Panc1 (cell line): ENCODE measurements around the gene ICOSLG. TPM values are rescaled to one million over a fixed set of nuclear protein-coding genes. Genes with fewer than 3 reads are reported as not detected.
A peak's percentile ranks its signal among the peaks of the same experiment; 100 is the strongest.
"Not testable (repeated sequence)": the region's sequence is repeated elsewhere in the genome, so short reads cannot be mapped to it uniquely, and the experiment has no call there.

Source experiments
- ATAC-seq: fragments of 200-7000 bp; cut with Tn5 transposase; 2 replicates; pipeline ENCODE4 v1.9.1; 2020; ENCODE audit warnings: mild to moderate bottlenecking, moderate library complexity
- BruUV-seq: library from RNA; stranded (reverse); fragments of 400-500 nt; replicated peaks from 2 replicates; lab custom pipeline; 2021; lab: Mats Ljungman, UMichigan
- CTCF ChIA-PET: fragments of 300-600 bp; sonication (Branson Sonifier 250); formaldehyde crosslinking; loops from one replicate; lab custom pipeline; 2022; ENCODE audit warnings: antibody characterized with exemption; lab: Charles Lee
- POLR2A ChIA-PET: fragments of 300-600 bp; sonication (Branson Sonifier 250); formaldehyde crosslinking; loops from one replicate; lab custom pipeline; 2022; ENCODE audit warnings: antibody characterized with exemption; lab: Charles Lee
- DNase-seq: peaks from one replicate; pipeline ENCODE4 v3.0.0-alpha.2; 2010; ENCODE audit warnings: low read depth, low spot score
- H3K27ac ChIP-seq: 2 replicates; pipeline ENCODE4 v1.5.1; 2011; ENCODE audit warnings: mild to moderate bottlenecking, low read length, inconsistent platforms
- H3K27me3 ChIP-seq: fragments of 200-500 bp; sonication (Bioruptor generic); 2 replicates; pipeline ENCODE4 v1.6.0; 2014; ENCODE audit warnings: low read length, inconsistent platforms; ENCODE audit not compliant: control insufficient read depth, insufficient read depth
- H3K36me3 ChIP-seq: fragments of 200-500 bp; sonication (Bioruptor generic); 2 replicates; pipeline ENCODE4 v1.5.1; 2014; ENCODE audit warnings: inconsistent platforms, mild to moderate bottlenecking, low read length, moderate library complexity; ENCODE audit not compliant: control insufficient read depth, insufficient read depth
- H3K4me1 ChIP-seq: 2 replicates; pipeline ENCODE4 v1.5.1; 2011; ENCODE audit warnings: inconsistent platforms, mild to moderate bottlenecking, low read length, moderate library complexity; ENCODE audit not compliant: control insufficient read depth, insufficient read depth
- H3K4me3 ChIP-seq, 2 experiments: 2 replicates each; pipeline ENCODE4 v1.5.1; 2011 to 2012; ENCODE audit warnings: low read depth in 2 of 2, low read length in 2 of 2, mild to moderate bottlenecking in 2 of 2, inconsistent platforms in 1 of 2, moderate library complexity in 1 of 2
- H3K9me3 ChIP-seq: fragments of 200-500 bp; sonication (Bioruptor generic); 2 replicates; pipeline ENCODE4 v1.5.1; 2014; ENCODE audit warnings: low read depth, mild to moderate bottlenecking, inconsistent platforms, low read length, moderate library complexity; ENCODE audit not compliant: control insufficient read depth, insufficient read depth
- in situ Hi-C: cut with HindIII; loops from 2 replicates; pipeline ENCODE4 v1.10.0; 2016; ENCODE audit warnings: low sequenced_read_pairs, low pct_unique_long_range_greater_than_20kb
- intact Hi-C: fragments of 100-400 bp; cut with micrococcal nuclease; formaldehyde crosslinking; loops from one replicate; pipeline ENCODE4 v1.10.0; 2022; ENCODE audit not compliant: unreplicated experiment
- total RNA-seq: library from RNA; stranded (reverse); gene quantifications from one replicate; pipeline ENCODE4 v1.2.1, GENCODE V29; 2021; ENCODE audit not compliant: unreplicated experiment

ICOSLG gene
- total RNA-seq, 1 experiment from 2014 or later = 5.5 TPM

DNA sequence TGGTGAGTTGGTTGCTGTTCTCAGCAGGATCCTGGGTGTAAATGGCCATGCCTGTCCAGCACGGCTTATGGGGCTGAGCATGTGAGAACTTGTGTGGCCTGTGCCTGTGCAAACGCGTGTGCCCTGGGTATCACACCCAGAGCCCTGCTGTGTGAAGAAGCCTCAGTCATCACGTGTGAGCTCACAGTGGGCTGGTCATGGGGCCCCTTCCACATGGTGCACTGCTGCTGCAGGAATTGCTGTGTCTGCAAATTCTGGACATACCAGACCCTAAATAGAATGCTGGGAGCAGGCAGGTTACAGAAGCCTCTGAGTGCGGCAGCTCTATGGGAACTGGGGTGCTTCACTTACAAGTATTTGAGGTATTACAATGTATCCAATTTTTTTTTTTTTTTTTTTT is 17.4 kb downstream of the ICOSLG start:
- CTCF ChIA-PET, H3K9me3 ChIP-seq, H3K4me1 ChIP-seq, H3K27ac ChIP-seq, H3K27me3 ChIP-seq, intact Hi-C loops, BruUV-seq, ATAC-seq, DNase-seq, in situ Hi-C loops, H3K36me3 ChIP-seq, POLR2A ChIA-PET, H3K4me3 ChIP-seq: not testable (repeated sequence)

DNA sequence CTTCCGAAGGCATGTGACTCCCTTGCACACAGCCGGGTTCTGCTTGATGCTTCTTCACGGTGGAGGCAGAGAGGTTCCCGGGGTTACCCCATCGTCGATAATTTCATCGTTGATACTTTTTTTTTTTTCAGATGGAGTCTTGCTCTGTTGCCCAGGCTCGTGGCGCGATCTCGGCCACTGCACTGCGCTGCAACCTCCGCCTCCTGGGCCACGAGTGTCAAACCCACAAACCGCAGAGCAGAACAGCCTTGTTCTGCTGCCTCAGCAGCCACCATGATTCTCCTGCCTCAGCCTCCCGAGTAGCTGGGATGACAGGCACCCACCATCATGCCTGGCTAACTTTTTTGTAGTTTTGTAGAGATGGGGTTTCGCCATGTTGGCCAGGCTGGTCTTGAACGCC is 20.1 kb downstream of the ICOSLG start:
- H3K9me3 ChIP-seq, H3K4me1 ChIP-seq, intact Hi-C loops, in situ Hi-C loops, POLR2A ChIA-PET, BruUV-seq, ATAC-seq, DNase-seq, H3K36me3 ChIP-seq, H3K4me3 ChIP-seq, H3K27me3 ChIP-seq, H3K27ac ChIP-seq, CTCF ChIA-PET: not testable (repeated sequence)

- POLR2A ChIA-PET, intact Hi-C loops: not testable (repeated sequence)
These were observed 22.3 kb downstream of the ICOSLG start for GRCh38 chr21:44218461-44218860.

DNA sequence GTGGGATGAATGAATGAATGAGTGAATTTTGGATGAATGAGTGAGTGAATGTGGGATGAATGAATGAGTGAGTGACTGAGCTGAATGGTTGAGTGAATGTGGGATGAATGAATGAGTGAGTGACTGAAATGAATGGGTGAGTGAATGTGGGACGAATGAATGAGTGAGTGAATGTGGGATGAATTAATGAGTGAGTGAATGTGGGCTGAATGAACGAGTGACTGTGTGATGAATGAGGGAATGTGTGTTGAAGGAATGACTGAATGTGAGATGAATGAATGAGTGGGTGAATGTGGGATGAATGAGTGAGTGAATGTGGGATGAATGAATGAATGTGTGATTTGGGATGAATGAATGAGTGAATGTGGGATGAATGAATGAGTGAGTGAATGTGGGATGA is 28.8 kb downstream of the ICOSLG start:
- CTCF ChIA-PET, in situ Hi-C loops, intact Hi-C loops, POLR2A ChIA-PET, ATAC-seq, H3K4me1 ChIP-seq, H3K27me3 ChIP-seq, H3K36me3 ChIP-seq, DNase-seq, H3K27ac ChIP-seq, H3K4me3 ChIP-seq, H3K9me3 ChIP-seq, BruUV-seq: not testable (repeated sequence)

More at GRCh38 chr21:44218461-44218860, 22.3 kb downstream of the ICOSLG start:
- ATAC-seq, DNase-seq, BruUV-seq, H3K36me3 ChIP-seq, H3K4me3 ChIP-seq, H3K27me3 ChIP-seq, H3K4me1 ChIP-seq, H3K9me3 ChIP-seq, in situ Hi-C loops, H3K27ac ChIP-seq, CTCF ChIA-PET: not testable (repeated sequence)

DNA sequence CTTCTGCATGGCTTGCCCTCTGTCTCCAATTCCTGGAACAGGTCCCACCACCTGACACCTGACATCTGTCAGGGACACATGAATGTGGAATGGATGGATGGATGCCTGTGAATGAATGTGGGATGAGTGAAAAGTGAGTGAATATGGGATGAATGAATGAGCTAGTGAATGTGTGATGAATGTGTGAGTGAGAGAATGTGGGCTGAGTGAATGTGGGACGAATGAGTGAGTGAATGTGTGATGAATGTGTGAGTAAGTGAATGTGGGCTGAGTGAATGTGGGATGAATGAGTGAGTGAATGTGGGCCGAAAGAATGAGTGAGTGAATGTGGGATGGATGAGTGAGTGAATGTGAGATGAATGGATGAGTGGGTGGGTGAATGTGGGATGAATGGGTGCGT is 29.2 kb downstream of the ICOSLG start:
- H3K27me3 ChIP-seq, in situ Hi-C loops, H3K4me1 ChIP-seq, H3K9me3 ChIP-seq, H3K4me3 ChIP-seq, ATAC-seq, H3K27ac ChIP-seq, DNase-seq, intact Hi-C loops, H3K36me3 ChIP-seq, POLR2A ChIA-PET, CTCF ChIA-PET, BruUV-seq: not testable (repeated sequence)

GRCh38 chr21:44207860-44208646 is 32.7 kb downstream of the ICOSLG start:
- DNase-seq, H3K27ac ChIP-seq, H3K4me3 ChIP-seq, CTCF ChIA-PET, H3K4me1 ChIP-seq, H3K9me3 ChIP-seq, intact Hi-C loops, H3K36me3 ChIP-seq, H3K27me3 ChIP-seq, BruUV-seq, POLR2A ChIA-PET, in situ Hi-C loops: not testable (repeated sequence)
- ATAC-seq = peak; percentile 77

GRCh38 chr21:44206698-44207676 is 33.8 kb downstream of the ICOSLG start:
- H3K4me3 ChIP-seq, H3K36me3 ChIP-seq, POLR2A ChIA-PET, H3K27me3 ChIP-seq, BruUV-seq, H3K27ac ChIP-seq, ATAC-seq, in situ Hi-C loops, CTCF ChIA-PET, H3K4me1 ChIP-seq, DNase-seq, intact Hi-C loops, H3K9me3 ChIP-seq: not testable (repeated sequence)
